Mammary epithelial cell (primary cell): ENCODE measurements around the gene PSKH1.

ENCODE experiments used
- EZH2 ChIP-seq: IDR thresholded peaks from 2 replicates; pipeline ENCODE4 v1.6.1; 2012; ENCODE audit warnings: low read length, inconsistent platforms, borderline replicate concordance
- TF ChIP-seq, protein P1 (sequence below), 2 donors: IDR thresholded peaks in 1 of 2; conservative IDR thresholded peaks in 1 of 2; 2 replicates each; pipeline ENCODE4 v1.5.1; 2011 to 2012; ENCODE audit warnings: inconsistent platforms in 2 of 2, low read length in 2 of 2, mild to moderate bottlenecking in 2 of 2, control low read depth in 1 of 2, low read depth in 1 of 2; ENCODE audit not compliant: insufficient read depth in 1 of 2; ENCODE audit errors: extremely low read depth in 1 of 2

DNA sequence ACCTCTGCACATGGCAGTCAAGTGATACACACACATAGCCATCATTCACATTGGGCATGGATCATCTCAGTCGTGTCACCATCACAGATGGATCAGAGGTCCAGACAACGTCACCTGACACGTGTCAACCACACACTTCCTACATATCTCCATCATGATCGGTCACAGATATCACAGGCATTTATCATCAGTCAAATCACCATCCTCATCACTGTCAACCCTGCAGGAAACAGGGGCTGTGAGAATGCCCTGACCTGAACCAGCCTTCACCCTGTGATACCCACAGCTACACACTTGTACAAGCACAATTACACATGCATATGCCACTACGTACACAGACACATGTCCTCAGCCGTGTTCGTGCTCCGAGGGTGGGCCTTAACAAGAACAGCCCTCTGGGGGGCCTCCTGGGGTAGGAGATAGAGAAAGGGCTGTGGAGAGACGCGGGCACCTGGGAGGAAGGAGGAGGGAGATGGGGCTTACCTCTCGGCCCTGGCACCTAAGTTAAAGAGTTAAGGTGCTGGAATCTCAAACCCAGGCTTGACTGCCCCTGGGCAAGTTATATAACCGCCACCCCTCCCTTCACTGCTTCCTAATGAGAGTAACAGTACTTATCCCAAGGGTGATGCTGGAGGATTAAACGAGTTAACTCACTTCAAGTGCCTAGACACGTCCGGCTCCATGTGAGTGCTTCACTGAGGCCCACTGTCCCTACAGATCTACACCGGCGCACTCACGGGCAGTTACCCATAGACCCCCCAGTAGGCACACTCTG, 74.3 kb downstream of the PSKH1 start:
- no peak for TF ChIP-seq EZH2
- TF ChIP-seq, protein P1, sequence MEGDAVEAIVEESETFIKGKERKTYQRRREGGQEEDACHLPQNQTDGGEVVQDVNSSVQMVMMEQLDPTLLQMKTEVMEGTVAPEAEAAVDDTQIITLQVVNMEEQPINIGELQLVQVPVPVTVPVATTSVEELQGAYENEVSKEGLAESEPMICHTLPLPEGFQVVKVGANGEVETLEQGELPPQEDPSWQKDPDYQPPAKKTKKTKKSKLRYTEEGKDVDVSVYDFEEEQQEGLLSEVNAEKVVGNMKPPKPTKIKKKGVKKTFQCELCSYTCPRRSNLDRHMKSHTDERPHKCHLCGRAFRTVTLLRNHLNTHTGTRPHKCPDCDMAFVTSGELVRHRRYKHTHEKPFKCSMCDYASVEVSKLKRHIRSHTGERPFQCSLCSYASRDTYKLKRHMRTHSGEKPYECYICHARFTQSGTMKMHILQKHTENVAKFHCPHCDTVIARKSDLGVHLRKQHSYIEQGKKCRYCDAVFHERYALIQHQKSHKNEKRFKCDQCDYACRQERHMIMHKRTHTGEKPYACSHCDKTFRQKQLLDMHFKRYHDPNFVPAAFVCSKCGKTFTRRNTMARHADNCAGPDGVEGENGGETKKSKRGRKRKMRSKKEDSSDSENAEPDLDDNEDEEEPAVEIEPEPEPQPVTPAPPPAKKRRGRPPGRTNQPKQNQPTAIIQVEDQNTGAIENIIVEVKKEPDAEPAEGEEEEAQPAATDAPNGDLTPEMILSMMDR (conservative IDR thresholded peaks at IDR 0.05 in 1 of 2, IDR thresholded peaks at IDR 0.05 in 1 of 2; ENCODE audit: extremely low read depth in 1 of 2, insufficient read depth in 1 of 2, low read depth in 1 of 2, low read length in 2 of 2), result no peak
